BLaER1 treated with 17β-estradiol and CSF1 and Interleukin-3, amounts not matched to agents 10 nM and 100 nM (cell line): ENCODE data around the gene CHTF8.
"Not testable (repeated sequence)": the region's sequence is repeated elsewhere in the genome, so short reads cannot be mapped to it uniquely, and the experiment has no call there.

Source experiments
- H3K27ac ChIP-seq, 11 experiments: shearing (Covaris generic); formaldehyde crosslinking; 2 replicates each; pipeline ENCODE4 v1.8.1; 2022
- H3K27me3 ChIP-seq, 11 experiments: shearing (Covaris generic); formaldehyde crosslinking; 2 replicates each; pipeline ENCODE4 v1.8.1; 2022
- H3K36me3 ChIP-seq, 11 experiments: shearing (Covaris generic); formaldehyde crosslinking; 2 replicates each; pipeline ENCODE4 v1.8.1; 2022
- H3K4me1 ChIP-seq, 10 experiments: shearing (Covaris generic); formaldehyde crosslinking; 2 replicates each; pipeline ENCODE4 v1.8.1; 2022
- H3K4me2 ChIP-seq, 11 experiments: shearing (Covaris generic); formaldehyde crosslinking; 2 replicates each; pipeline ENCODE4 v1.8.1; 2022
- H3K4me3 ChIP-seq, 10 experiments: shearing (Covaris generic); formaldehyde crosslinking; 2 replicates each; pipeline ENCODE4 v1.8.1; 2022
- H3K9ac ChIP-seq, 11 experiments: shearing (Covaris generic); formaldehyde crosslinking; 2 replicates each; pipeline ENCODE4 v1.8.1; 2022
- H3K9me3 ChIP-seq, 11 experiments: shearing (Covaris generic); formaldehyde crosslinking; replicated peaks in 1 of 11; 2 replicates each; pipeline ENCODE4 v1.8.1; 2022
- H4K20me1 ChIP-seq, 11 experiments: shearing (Covaris generic); formaldehyde crosslinking; 2 replicates each; pipeline ENCODE4 v1.8.1; 2022
- Cebpa-rat ChIP-seq, 11 experiments: shearing (Covaris generic); IDR thresholded peaks; 2 replicates each; pipeline ENCODE4 v1.8.1; 2022

Gene CHTF8

DNA sequence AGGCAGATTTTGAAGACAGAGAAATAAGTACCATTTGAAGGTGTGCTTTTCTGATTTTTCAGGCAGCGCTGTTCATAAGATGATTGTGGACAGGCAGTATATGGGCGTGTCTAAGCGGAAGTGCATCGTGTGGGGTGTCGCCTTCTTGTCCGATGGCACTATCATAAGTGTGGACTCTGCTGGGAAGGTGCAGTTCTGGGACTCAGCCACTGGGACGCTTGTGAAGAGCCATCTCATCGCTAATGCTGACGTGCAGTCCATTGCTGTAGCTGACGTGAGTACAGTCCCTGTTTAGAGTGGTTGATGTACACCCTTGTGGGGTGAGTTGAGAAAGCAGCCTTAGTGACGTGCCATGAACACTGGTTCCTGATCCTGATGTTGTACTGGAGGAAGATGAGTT is 10.7 kb upstream of the CHTF8 start:
- Histone ChIP-seq H3K9ac (no peak overlapping the region), H3K4me2 (no peak overlapping the region), H3K27ac (no peak overlapping the region), H3K9me3 (no peaks in the 10 kb centered on the region), H3K4me3 (no peak overlapping the region), H3K36me3 (peaks cover 82 to 100% (median 99%) of the 10 kb centered on the region in 11 experiments), H3K27me3 (no peaks in the 10 kb centered on the region), H3K4me1 (no peaks in the 10 kb centered on the region), H4K20me1 (peaks cover 0 to 100% (median 69%) of the 10 kb centered on the region in 11 experiments; a peak in 17 of 22 replicates)
- no peak for TF ChIP-seq Cebpa-rat (IDR thresholded peaks at IDR 0.05)

DNA sequence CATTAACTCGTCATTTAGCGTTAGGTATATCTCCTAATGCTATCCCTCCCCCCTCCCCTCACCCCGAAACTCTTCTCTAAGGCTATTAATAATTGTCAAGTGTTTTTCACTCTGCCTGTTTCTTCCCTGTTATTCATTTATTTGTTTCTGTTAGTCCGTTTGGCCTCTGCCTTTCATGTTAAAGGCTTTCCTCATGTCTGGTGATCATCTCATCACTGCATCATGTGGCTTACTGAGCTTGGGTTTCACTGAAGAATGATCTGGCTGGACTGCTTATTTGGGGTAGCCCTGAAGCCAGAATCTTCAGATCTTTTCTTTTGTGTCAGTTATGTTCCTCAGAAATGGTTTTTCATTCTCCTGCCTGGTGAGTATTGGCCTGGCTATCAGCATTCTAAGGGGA is 9.5 kb upstream of the CHTF8 start:
- peaks cover 0 to 100% (median 67%) of the 10 kb centered on the region in 11 experiments; a peak in 18 of 22 replicates for H4K20me1 ChIP-seq
- no peak overlapping the region for H3K27ac ChIP-seq
- no peaks in the 10 kb centered on the region for H3K9me3 ChIP-seq
- H3K4me2 ChIP-seq: no peak overlapping the region
- H3K4me1 ChIP-seq: no peaks in the 10 kb centered on the region
- no peak overlapping the region for H3K4me3 ChIP-seq
- no peak for TF ChIP-seq Cebpa-rat (IDR thresholded peaks at IDR 0.05)
- no peak overlapping the region; a peak in 1 of 22 replicates for H3K9ac ChIP-seq
- peaks cover 93 to 100% (median 99%) of the 10 kb centered on the region in 11 experiments for H3K36me3 ChIP-seq
- H3K27me3 ChIP-seq: no peaks in the 10 kb centered on the region

DNA sequence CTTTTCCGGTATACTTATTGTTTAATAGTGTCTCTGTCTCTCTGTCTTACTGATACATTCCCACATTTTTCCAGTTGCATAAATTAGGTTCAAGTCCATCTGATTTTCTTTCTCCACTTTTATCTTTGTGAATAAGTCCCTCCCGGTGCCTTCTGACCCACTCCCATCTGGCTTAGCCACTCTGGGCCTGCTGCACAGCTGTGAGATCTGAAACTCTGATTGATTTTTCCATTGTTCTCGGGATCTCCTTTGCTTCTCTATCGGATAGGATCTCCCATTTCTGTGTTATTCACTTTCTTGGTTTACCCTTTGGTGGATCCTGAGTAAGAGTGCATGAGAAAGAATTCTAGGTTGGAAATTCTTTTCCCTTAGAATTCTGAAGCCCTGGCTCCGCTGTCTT is 8.6 kb upstream of the CHTF8 start:
- peaks cover 94 to 100% (median 100%) of the 10 kb centered on the region in 11 experiments for H3K36me3 ChIP-seq
- TF ChIP-seq Cebpa-rat (IDR thresholded peaks at IDR 0.05): no peak
- H3K9ac ChIP-seq: peak overlapping the region in 1 of 11 experiments; percentile 38; a peak in 1 of 22 replicates
- no peak overlapping the region for H3K27ac ChIP-seq
- H3K4me3 ChIP-seq: no peak overlapping the region
- no peaks in the 10 kb centered on the region for H3K27me3 ChIP-seq
- no peak overlapping the region for H3K4me2 ChIP-seq
- H4K20me1 ChIP-seq: peaks cover 0 to 100% (median 68%) of the 10 kb centered on the region in 11 experiments; a peak in 18 of 22 replicates
- H3K9me3 ChIP-seq: no peaks in the 10 kb centered on the region
- H3K4me1 ChIP-seq: no peaks in the 10 kb centered on the region

DNA sequence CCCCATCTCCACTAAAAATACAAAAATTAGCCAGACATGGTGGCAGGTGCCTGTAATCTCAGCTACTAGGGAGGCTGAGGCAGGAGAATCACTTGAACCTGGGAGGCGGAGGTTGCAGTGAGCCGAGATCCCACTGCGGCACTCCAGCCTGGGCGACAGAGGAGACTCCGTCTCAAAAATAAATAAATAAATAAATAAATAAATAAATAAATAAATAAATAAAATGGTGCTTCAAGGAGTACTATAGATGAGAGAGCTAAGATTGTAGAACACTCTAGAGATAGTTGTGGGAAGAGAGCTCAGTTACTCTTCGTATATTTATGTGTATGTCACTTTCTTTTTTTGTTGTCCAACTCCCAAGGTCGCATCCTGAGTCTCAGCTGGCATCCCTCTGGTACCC is 7.1 kb upstream of the CHTF8 start:
- H3K9ac ChIP-seq, H3K27me3 ChIP-seq, H3K9me3 ChIP-seq, H3K27ac ChIP-seq, H3K4me2 ChIP-seq, H3K4me3 ChIP-seq: not testable (repeated sequence)
- Histone ChIP-seq H4K20me1 (peaks cover 0 to 100% (median 71%) of the 10 kb centered on the region in 11 experiments; a peak in 18 of 22 replicates), H3K4me1 (peaks cover 2 to 13% (median 7%) of the 10 kb centered on the region in 10 experiments; a peak in 18 of 20 replicates), H3K36me3 (peaks cover 78 to 100% (median 99%) of the 10 kb centered on the region in 11 experiments)

DNA sequence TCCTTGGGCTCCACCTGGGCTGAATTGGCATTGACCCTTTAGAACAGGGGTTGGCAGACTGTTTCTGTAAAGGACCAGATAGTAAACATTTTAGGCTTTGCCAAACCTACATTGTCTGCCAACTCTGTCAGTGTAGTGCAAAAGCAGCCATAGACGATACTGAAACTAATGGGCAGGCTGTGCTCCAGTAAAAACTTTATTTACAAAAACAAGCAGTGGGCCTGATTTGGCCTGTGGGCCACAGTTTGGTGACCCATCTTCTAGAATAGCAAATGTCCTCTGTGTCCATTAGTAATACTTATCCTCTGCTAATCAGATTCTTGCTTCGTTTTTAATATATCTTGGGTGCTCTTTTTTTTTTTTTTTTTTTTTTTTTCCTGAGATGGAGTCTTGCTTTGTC is 6.2 kb upstream of the CHTF8 start:
- no peak overlapping the region for H3K4me3 ChIP-seq
- H3K4me1 ChIP-seq: peaks cover 11 to 21% (median 15%) of the 10 kb centered on the region in 10 experiments
- no peak overlapping the region for H3K27ac ChIP-seq
- peaks cover 0 to 100% (median 79%) of the 10 kb centered on the region in 11 experiments; a peak in 18 of 22 replicates for H4K20me1 ChIP-seq
- H3K4me2 ChIP-seq: no peak overlapping the region
- no peaks in the 10 kb centered on the region for H3K9me3 ChIP-seq
- H3K36me3 ChIP-seq: peaks cover 70 to 100% (median 96%) of the 10 kb centered on the region in 11 experiments
- H3K9ac ChIP-seq: no peak overlapping the region
- no peak for TF ChIP-seq Cebpa-rat (IDR thresholded peaks at IDR 0.05)
- H3K27me3 ChIP-seq: no peaks in the 10 kb centered on the region

DNA sequence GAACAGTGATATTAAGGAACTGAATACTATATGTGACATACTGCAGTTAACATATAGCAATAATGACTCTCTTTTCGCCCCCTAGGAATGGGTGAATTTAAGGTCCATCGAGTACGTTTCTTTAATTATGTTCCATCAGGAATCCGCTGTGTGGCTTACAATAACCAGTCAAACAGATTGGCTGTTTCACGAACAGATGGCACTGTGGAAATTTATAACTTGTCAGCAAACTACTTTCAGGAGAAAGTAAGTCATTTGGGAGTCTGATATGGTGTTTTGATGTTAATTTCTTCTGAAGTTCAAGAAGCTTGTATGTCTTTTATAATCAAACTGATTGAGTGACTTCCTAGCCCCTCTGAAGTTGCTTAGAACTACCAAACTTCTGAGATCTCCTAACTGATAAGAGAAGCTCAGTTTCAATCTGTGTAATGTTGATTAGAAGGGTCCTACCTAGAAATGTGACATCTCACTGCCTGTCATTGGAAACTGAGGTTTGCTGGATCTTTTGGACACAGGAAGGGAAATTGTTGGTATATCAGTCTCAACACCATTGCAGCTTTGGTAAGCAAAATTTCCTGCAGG is 1.1 kb upstream of the CHTF8 start:
- Histone ChIP-seq H4K20me1 (peaks cover 27 to 94% (median 79%) of the 10 kb centered on the region in 11 experiments), H3K9me3 (no peaks in the 10 kb centered on the region), H3K36me3 (peaks cover 28 to 74% (median 65%) of the 10 kb centered on the region in 11 experiments), H3K4me1 (peaks cover 32 to 53% (median 38%) of the 10 kb centered on the region in 10 experiments), H3K4me2 (peak overlapping the region; percentile 73 to 90 (median 85)), H3K4me3 (peak overlapping the region; percentile 86 to 98 (median 96)), H3K9ac (peak overlapping the region; percentile 92 to 98 (median 97)), H3K27me3 (no peaks in the 10 kb centered on the region), H3K27ac (peak overlapping the region in 10 of 11 experiments; percentile 93 to 97 (median 96); a peak in 19 of 22 replicates)
- no peak for TF ChIP-seq Cebpa-rat (IDR thresholded peaks at IDR 0.05)

DNA sequence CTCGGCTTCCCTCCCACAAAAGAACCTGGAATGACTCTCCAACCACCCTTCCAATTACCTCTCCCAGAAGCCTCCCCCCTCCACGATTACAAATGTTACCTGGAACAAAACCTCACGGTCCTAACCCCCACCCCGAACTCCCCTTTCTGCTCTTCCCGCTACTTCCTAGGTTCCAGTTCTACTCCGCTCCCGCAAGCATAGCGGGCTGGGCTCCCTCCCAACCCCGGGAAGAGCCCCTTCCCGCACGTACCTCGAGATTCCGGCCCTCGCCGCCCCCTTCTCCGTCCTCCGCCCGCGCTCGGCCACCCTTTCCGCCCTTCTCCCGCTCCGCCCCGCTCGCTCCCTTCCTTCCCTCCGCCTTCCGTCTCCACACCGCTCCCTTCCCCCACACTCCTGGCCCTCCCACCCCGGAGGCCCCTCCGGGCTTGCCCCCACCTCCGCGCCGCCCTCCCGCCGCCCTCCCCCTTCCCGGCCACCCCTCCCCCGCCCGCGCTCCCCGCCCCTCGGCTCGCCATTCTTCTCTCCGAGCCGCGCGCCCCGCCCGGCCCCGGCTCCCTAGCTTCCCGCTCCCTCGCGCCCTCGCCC is 457 bp downstream of the CHTF8 start:
- Histone ChIP-seq H3K4me2 (peak overlapping the region; percentile 63 to 94 (median 80)), H4K20me1 (peaks cover 43 to 94% (median 80%) of the 10 kb centered on the region in 11 experiments), H3K9me3 (no peaks in the 10 kb centered on the region), H3K4me3 (peak overlapping the region; percentile 86 to 98 (median 96)), H3K27me3 (no peaks in the 10 kb centered on the region), H3K36me3 (peaks cover 25 to 73% (median 58%) of the 10 kb centered on the region in 11 experiments), H3K9ac (peak overlapping the region; percentile 92 to 98 (median 97)), H3K27ac (peak overlapping the region; percentile 93 to 97 (median 96)), H3K4me1 (peaks cover 32 to 61% (median 44%) of the 10 kb centered on the region in 10 experiments)
- TF ChIP-seq Cebpa-rat (IDR thresholded peaks at IDR 0.05): no peak

DNA sequence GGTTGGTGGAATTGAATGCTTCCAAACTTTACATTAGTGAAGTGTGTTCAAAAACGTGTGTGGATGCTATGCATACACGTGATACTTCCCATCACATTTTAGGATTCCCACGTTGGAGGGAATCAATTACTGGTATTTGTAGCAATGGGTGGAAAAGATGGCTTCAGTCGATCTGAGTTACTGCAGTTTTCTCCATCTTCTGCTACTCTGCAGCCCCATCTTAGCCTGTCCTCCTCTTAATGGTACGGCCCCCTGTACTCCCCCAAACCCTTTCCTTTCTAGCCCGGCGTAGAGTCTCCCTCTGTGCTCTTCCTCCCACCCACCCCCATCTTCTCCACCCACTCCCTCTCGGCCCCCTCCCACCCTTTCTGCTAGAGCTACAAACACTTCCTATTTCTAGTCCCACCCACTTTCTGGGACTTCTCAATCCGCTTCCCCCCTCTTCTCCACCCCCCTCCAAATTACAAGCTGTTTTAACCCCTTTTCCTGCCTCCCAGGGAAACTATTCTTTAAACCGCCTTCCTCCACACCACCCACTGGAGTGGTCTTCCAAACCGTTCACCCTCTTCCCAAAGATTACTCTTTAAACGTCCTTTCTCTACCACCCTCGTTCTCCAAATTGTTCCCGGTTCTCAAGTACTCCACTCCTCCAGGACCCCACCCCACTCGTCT is 1.1 kb downstream of the CHTF8 start:
- H4K20me1 ChIP-seq: peaks cover 49 to 94% (median 80%) of the 10 kb centered on the region in 11 experiments
- peak overlapping the region; percentile 92 to 98 (median 97) for H3K9ac ChIP-seq
- no peaks in the 10 kb centered on the region for H3K9me3 ChIP-seq
- peak overlapping the region; percentile 93 to 97 (median 96) for H3K27ac ChIP-seq
- peak overlapping the region; percentile 65 to 94 (median 81) for H3K4me2 ChIP-seq
- H3K4me1 ChIP-seq: peaks cover 32 to 61% (median 44%) of the 10 kb centered on the region in 10 experiments
- H3K27me3 ChIP-seq: no peaks in the 10 kb centered on the region
- no peak for TF ChIP-seq Cebpa-rat (IDR thresholded peaks at IDR 0.05)
- H3K36me3 ChIP-seq: peaks cover 24 to 73% (median 56%) of the 10 kb centered on the region in 11 experiments
- H3K4me3 ChIP-seq: peak overlapping the region; percentile 86 to 98 (median 96)

DNA sequence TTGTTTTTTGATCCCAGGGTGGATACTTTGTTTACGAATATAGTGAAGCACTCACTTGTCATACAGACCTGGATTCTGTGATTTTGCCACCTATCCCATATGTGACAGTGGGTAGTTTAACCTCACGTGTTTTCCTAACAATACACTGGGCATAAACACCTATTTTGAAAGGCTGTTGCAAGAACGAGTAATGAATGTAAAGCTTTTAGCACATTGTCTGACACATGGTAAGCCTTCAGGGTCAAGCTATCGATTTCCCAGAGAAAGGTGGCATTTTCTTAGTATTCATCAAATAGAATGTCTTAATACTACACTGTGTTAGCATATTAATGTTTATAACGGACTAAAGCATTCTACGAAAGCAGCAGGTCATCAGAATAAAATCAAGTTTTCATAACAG is 1.9 kb downstream of the CHTF8 start:
- Histone ChIP-seq H3K4me3 (peak overlapping the region in 8 of 10 experiments; percentile 89 to 98 (median 96); a peak in 9 of 20 replicates), H3K9me3 (no peaks in the 10 kb centered on the region), H3K4me2 (peak overlapping the region; percentile 65 to 94 (median 81)), H3K27ac (peak overlapping the region in 1 of 11 experiments; percentile 97; a peak in 2 of 22 replicates), H3K36me3 (peaks cover 26 to 67% (median 50%) of the 10 kb centered on the region in 11 experiments), H3K27me3 (no peaks in the 10 kb centered on the region), H3K4me1 (peaks cover 32 to 60% (median 44%) of the 10 kb centered on the region in 10 experiments), H4K20me1 (peaks cover 57 to 94% (median 80%) of the 10 kb centered on the region in 11 experiments), H3K9ac (peak overlapping the region in 8 of 11 experiments; percentile 34 to 98 (median 96); a peak in 8 of 22 replicates)
- no peak for TF ChIP-seq Cebpa-rat (IDR thresholded peaks at IDR 0.05)
